Neuronal stem cell (in vitro differentiated cells): Measurements from ENCODE around the gene TNFRSF25.
"Not testable (repeated sequence)": the region's sequence is repeated elsewhere in the genome, so short reads cannot be mapped to it uniquely, and the experiment has no call there.

Experiments used
- DNase-seq: peaks from one replicate; pipeline ENCODE4 v3.0.0-alpha.2; 2013; ENCODE audit warnings: low spot score
- H2AFZ ChIP-seq: one replicate; pipeline ENCODE4 v1.6.1; 2013; ENCODE audit warnings: mild to moderate bottlenecking, low read length, inconsistent platforms
- H2AK5ac ChIP-seq: 2 replicates; pipeline ENCODE4 v1.6.1; 2013; ENCODE audit warnings: low read depth, mild to moderate bottlenecking, inconsistent platforms, low read length, moderate library complexity, mixed read lengths
- H2BK120ac ChIP-seq: 2 replicates; pipeline ENCODE4 v1.6.1; 2013; ENCODE audit warnings: low read depth, mild to moderate bottlenecking, inconsistent platforms, low read length, moderate library complexity, mixed read lengths
- H2BK12ac ChIP-seq: one replicate; pipeline ENCODE4 v1.6.1; 2013; ENCODE audit warnings: low read length, inconsistent platforms
- H2BK15ac ChIP-seq: 2 replicates; pipeline ENCODE4 v1.6.1; 2013; ENCODE audit warnings: mild to moderate bottlenecking, low read length, inconsistent platforms, mixed read lengths
- H2BK5ac ChIP-seq: one replicate; pipeline ENCODE4 v1.6.1; 2013; ENCODE audit warnings: inconsistent platforms, mild to moderate bottlenecking, low read length, moderate library complexity
- H3K14ac ChIP-seq: one replicate; pipeline ENCODE4 v1.6.1; 2013; ENCODE audit warnings: low read length, inconsistent platforms
- H3K18ac ChIP-seq: 2 replicates; pipeline ENCODE4 v1.6.1; 2013; ENCODE audit warnings: low read length, inconsistent platforms
- H3K23ac ChIP-seq: 2 replicates; pipeline ENCODE4 v1.6.1; 2013; ENCODE audit warnings: low read depth, mild to moderate bottlenecking, mixed read lengths, low read length, inconsistent platforms; ENCODE audit not compliant: poor library complexity
- H3K27ac ChIP-seq: replicated peaks from 3 replicates; pipeline ENCODE4 v1.5.1; 2013; ENCODE audit warnings: low read length, inconsistent platforms
- H3K27me3 ChIP-seq, 3 experiments: 2 replicates each; pipeline ENCODE4 v1.6.1; 2013; ENCODE audit warnings: low read length in 3 of 3, mild to moderate bottlenecking in 2 of 3, inconsistent platforms in 1 of 3, low read depth in 1 of 3, mixed read lengths in 1 of 3, moderate library complexity in 1 of 3; ENCODE audit not compliant: control insufficient read depth in 3 of 3, insufficient read depth in 3 of 3
- H3K36me3 ChIP-seq, 2 donors: replicated peaks in 1 of 2; 2 replicates each; pipeline ENCODE4 v1.6.1; 2013; ENCODE audit warnings: low read length in 2 of 2; ENCODE audit not compliant: control insufficient read depth in 2 of 2, insufficient read depth in 2 of 2
- H3K4ac ChIP-seq: 2 replicates; pipeline ENCODE4 v1.6.1; 2013; ENCODE audit warnings: inconsistent platforms, mild to moderate bottlenecking, low read length, moderate library complexity
- H3K4me1 ChIP-seq, 2 donors: 1 replicate in 1 of 2; 2 replicates in 1 of 2; pipeline ENCODE4 v1.6.1; 2013; ENCODE audit warnings: low read length in 2 of 2, low read depth in 1 of 2; ENCODE audit not compliant: control insufficient read depth in 2 of 2, insufficient read depth in 1 of 2
- H3K4me2 ChIP-seq: one replicate; pipeline ENCODE4 v1.6.1; 2013; ENCODE audit warnings: mild to moderate bottlenecking, low read length, inconsistent platforms; ENCODE audit not compliant: insufficient read depth, poor library complexity, severe bottlenecking
- H3K4me3 ChIP-seq, 2 donors: 2 replicates each; pipeline ENCODE4 v1.5.1; 2013; ENCODE audit warnings: low read length in 2 of 2, mild to moderate bottlenecking in 2 of 2, inconsistent platforms in 1 of 2, moderate library complexity in 1 of 2
- H3K79me1 ChIP-seq: one replicate; pipeline ENCODE4 v1.6.1; 2013; ENCODE audit warnings: low read depth, mild to moderate bottlenecking, inconsistent platforms, low read length, moderate library complexity
- H3K9ac ChIP-seq: one replicate; pipeline ENCODE4 v1.6.1; 2013; ENCODE audit warnings: mild to moderate bottlenecking, low read depth, low read length, inconsistent platforms; ENCODE audit not compliant: poor library complexity
- H3K9me3 ChIP-seq, 2 donors: replicated peaks in 1 of 2; 2 replicates each; pipeline versions ENCODE3 to v1.6.1; 2013; ENCODE audit warnings: low read length in 2 of 2, mild to moderate bottlenecking in 2 of 2, inconsistent platforms in 1 of 2, low read depth in 1 of 2, mixed read lengths in 1 of 2, moderate library complexity in 1 of 2; ENCODE audit not compliant: control insufficient read depth in 2 of 2, insufficient read depth in 1 of 2
- H4K8ac ChIP-seq: one replicate; pipeline ENCODE4 v1.6.1; 2013; ENCODE audit warnings: low read depth, mild to moderate bottlenecking, inconsistent platforms, low read length, moderate library complexity
- H4K91ac ChIP-seq: one replicate; pipeline ENCODE4 v1.6.1; 2013; ENCODE audit warnings: low read length, low read depth, mild to moderate bottlenecking, inconsistent platforms; ENCODE audit not compliant: poor library complexity
- WGBS, 2 donors: extraction: QIAGEN DNeasy Blood & Tissue Kit; methylation state at CpG; one replicate each; pipeline ENCODE4 v1.1.7; 2013; ENCODE audit warnings: missing lambda C conversion rate in 2 of 2, mixed read lengths in 1 of 2; ENCODE audit not compliant: insufficient read length in 2 of 2, insufficient replicate concordance in 1 of 2; ENCODE audit errors: extremely low coverage in 2 of 2; 5-methylcytosine and 5-hydroxymethylcytosine counted together

The TNFRSF25 gene

DNA sequence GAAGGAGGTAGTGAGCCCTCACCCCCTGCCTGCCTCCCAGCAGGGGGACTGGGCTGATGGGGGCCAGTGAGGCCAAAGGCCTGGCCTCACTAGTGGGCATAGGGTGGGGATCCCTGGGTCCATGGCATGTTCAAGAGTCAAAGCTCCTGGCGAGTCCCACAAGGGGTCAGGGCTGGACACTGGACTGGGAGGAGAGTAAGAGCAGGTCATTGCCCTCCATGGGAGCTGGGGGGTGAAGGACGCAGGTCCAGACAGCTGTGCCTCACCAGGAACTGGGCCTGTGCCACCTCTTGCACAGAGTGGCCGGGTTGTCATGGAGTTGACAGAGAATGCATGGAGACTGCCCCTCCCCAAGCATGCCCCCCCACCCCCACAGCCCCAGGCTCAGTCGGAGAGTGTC is 20.0 kb downstream of the TNFRSF25 start:
- not testable (repeated sequence) for H3K27ac ChIP-seq, H2AFZ ChIP-seq, H3K36me3 ChIP-seq, H4K8ac ChIP-seq, H3K4me3 ChIP-seq, DNase-seq, H3K4me2 ChIP-seq, H3K23ac ChIP-seq, H3K14ac ChIP-seq, H2BK120ac ChIP-seq, H3K79me1 ChIP-seq, H3K9me3 ChIP-seq, H4K91ac ChIP-seq
- H2BK5ac ChIP-seq: peak overlapping the region; percentile 26
- peak overlapping the region; percentile 66 for H3K4ac ChIP-seq
- peak overlapping the region; percentile 21 for H3K9ac ChIP-seq
- peaks cover 15 to 33% of the 10 kb centered on the region in 2 donors for H3K4me1 ChIP-seq
- no CpG with 5 or more reads among the region's 4 CpGs for WGBS, 2 donors
- peak overlapping the region; percentile 67 for H2BK15ac ChIP-seq
- peaks cover 1 to 74% (median 21%) of the 10 kb centered on the region in 3 experiments for H3K27me3 ChIP-seq
- H2AK5ac ChIP-seq: peak overlapping the region; percentile 98
- peak overlapping the region; percentile 71 for H3K18ac ChIP-seq
- H2BK12ac ChIP-seq: peak overlapping the region; percentile 58

DNA sequence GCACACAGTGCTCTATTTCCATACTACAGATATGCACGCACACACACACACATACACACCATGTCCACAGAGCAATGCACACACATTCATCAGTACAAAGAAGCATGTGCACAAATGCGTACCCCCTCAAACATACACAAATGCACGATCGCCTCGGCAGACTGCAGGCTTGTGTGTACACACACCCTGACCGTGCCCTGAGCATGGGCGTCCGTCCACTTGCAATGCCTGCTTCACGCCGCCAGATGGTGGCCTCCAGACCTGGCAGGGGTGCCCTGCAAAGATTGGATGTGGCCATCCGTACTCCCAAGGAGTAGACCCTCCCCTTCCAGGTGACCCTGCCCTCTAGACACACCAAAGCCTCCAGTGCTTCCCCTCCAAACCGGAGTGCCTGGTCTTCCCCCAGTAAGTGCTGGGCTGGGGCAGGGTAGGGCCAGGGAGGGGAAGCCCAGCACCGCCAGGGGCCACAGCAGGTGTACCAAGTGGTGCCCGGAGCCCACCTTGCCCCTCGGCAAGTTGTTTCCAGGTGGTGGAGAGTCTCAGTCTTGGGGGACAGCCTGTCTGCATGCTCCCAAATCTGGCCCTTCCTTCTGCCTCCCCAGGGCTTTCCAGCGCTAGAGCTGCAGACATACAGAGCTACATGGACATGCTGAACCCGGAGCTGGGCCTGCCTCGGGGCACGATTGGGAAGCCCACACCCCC is 20.8 kb downstream of the TNFRSF25 start:
- Histone ChIP-seq H3K23ac (no peak overlapping the region), H3K9ac (no peak overlapping the region), H2BK120ac (no peak overlapping the region), H3K9me3 (no peaks in the 10 kb centered on the region), H3K27ac (no peak overlapping the region), H3K79me1 (no peaks in the 10 kb centered on the region), H2AFZ (no peak overlapping the region), H3K27me3 (peaks cover 2 to 74% (median 23%) of the 10 kb centered on the region in 3 experiments), H2BK12ac (no peak overlapping the region), H3K4me1 (peaks cover 16 to 27% of the 10 kb centered on the region in 2 donors), H3K4me3 (peak overlapping the region in 1 of 2 donors; percentile 1), H2BK15ac (no peak overlapping the region), H3K18ac (peak overlapping the region; percentile 89), H2AK5ac (peak overlapping the region; percentile 86), H4K8ac (no peak overlapping the region), H2BK5ac (no peak overlapping the region), H4K91ac (no peak overlapping the region), H3K4ac (no peak overlapping the region), H3K4me2 (no peak overlapping the region), H3K36me3 (no peaks in the 10 kb centered on the region), H3K14ac (no peak overlapping the region)
- no CpG with 5 or more reads among the region's 19 CpGs for WGBS, 2 donors
- DNase-seq: no peak

DNA sequence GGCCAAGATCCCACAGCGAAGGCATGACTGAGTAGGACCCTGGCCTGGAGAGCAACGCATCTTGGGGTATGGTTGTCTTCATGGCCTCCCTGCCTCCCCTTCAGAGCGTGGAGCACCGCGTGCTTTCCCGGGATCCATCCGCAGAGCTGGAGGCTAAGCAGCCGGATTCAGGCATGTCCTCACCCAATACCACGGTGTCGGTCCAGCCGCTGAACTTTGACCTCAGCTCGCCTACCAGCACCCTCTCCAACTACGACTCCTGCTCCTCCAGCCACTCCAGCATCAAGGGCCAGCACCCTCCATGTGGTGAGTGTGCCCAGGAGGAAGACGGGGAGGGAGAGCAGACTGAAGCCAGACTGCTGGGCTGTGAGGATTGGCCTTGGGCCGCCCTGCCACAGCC is 21.6 kb downstream of the TNFRSF25 start:
- no CpG with 5 or more reads among the region's 15 CpGs for WGBS, 2 donors
- Histone ChIP-seq H3K9me3 (no peaks in the 10 kb centered on the region), H4K8ac (no peak overlapping the region), H3K14ac (no peak overlapping the region), H3K79me1 (no peaks in the 10 kb centered on the region), H3K4me2 (no peak overlapping the region), H3K23ac (peak overlapping the region; percentile 73), H2AK5ac (peak overlapping the region; percentile 36), H3K18ac (no peak overlapping the region), H4K91ac (no peak overlapping the region), H3K4ac (no peak overlapping the region), H2BK15ac (peak overlapping the region; percentile 45), H2BK12ac (peak overlapping the region; percentile 47), H3K36me3 (no peaks in the 10 kb centered on the region), H3K9ac (no peak overlapping the region), H2BK5ac (no peak overlapping the region), H2BK120ac (no peak overlapping the region), H3K4me3 (no peak overlapping the region), H3K27me3 (peaks cover 2 to 71% (median 23%) of the 10 kb centered on the region in 3 experiments), H3K27ac (no peak overlapping the region), H2AFZ (no peak overlapping the region), H3K4me1 (peaks cover 14 to 21% of the 10 kb centered on the region in 2 donors)
- no peak for DNase-seq

- no peaks in the 10 kb centered on the region for H3K79me1 ChIP-seq
- no peaks in the 10 kb centered on the region for H3K9me3 ChIP-seq
- H3K27me3 ChIP-seq: peaks cover 2 to 65% (median 21%) of the 10 kb centered on the region in 3 experiments
- H3K4ac ChIP-seq: no peak overlapping the region
- H2BK120ac ChIP-seq: no peak overlapping the region
- H3K4me2 ChIP-seq: no peak overlapping the region
- no peak overlapping the region for H2AFZ ChIP-seq
- H3K18ac ChIP-seq: no peak overlapping the region
- no peak overlapping the region for H4K91ac ChIP-seq
- H3K9ac ChIP-seq: no peak overlapping the region
- no peaks in the 10 kb centered on the region for H3K36me3 ChIP-seq
- peak overlapping the region; percentile 73 for H3K23ac ChIP-seq
- peak overlapping the region; percentile 36 for H2AK5ac ChIP-seq
- H2BK12ac ChIP-seq: peak overlapping the region; percentile 58
- peak overlapping the region; percentile 45 for H2BK15ac ChIP-seq
- no peak overlapping the region for H3K14ac ChIP-seq
- H4K8ac ChIP-seq: no peak overlapping the region
- no peak overlapping the region for H3K27ac ChIP-seq
- H2BK5ac ChIP-seq: no peak overlapping the region
- no CpG with 5 or more reads among the region's 21 CpGs for WGBS, 2 donors
- no peak for DNase-seq
- no peak overlapping the region for H3K4me3 ChIP-seq
- peaks cover 12 to 18% of the 10 kb centered on the region in 2 donors for H3K4me1 ChIP-seq
These were observed 22.4 kb downstream of the TNFRSF25 start for GRCh38 chr1:6443339-6444115.
